ENCODE data around the gene OR10G3. TPM values are rescaled to one million over a fixed set of nuclear protein-coding genes. Genes with fewer than 3 reads are reported as not detected.

The OR10G3 gene
- total and polyA plus RNA-seq, 2 of the 13 experiments (the other 11 are each of a cell fraction or from before 2014, with no cell fraction given), result not detected

GRCh38 chr14:21528381-21529348, 51.2 kb downstream of the OR10G3 start (continued):
- no peak for TF ChIP-seq BCLAF1 (IDR thresholded peaks at IDR 0.05)
- TF ChIP-seq ZNF556 (CRISPR knock-in tag; IDR thresholded peaks at IDR 0.05; ENCODE audit: borderline replicate concordance), result peak; percentile 93
- no peak for TF ChIP-seq NBN (conservative IDR thresholded peaks at IDR 0.05)
- TF ChIP-seq RFXAP (CRISPR knock-in tag; IDR thresholded peaks at IDR 0.05; ENCODE audit: borderline replicate concordance), result peak; percentile 37; the same call in 1 of the 2 replicates
- no peak; the same call in 1 of the 2 replicates for TF ChIP-seq CEBPB (IDR thresholded peaks at IDR 0.05; ENCODE audit: borderline replicate concordance, low read depth, low read length)
- no peak for TF ChIP-seq TRIM22 (IDR thresholded peaks at IDR 0.05)
- TF ChIP-seq PCBP2 (optimal IDR thresholded peaks at IDR 0.05; ENCODE audit: low read depth, low read length, poor library complexity, severe bottlenecking), result no peak
- TF ChIP-seq BRD4 (CRISPR knock-in tag; IDR thresholded peaks at IDR 0.05), result peak; percentile 81; the same call in 1 of the 2 replicates
- TF ChIP-seq MAFK (conservative IDR thresholded peaks at IDR 0.05 in 1 of 2, IDR thresholded peaks at IDR 0.05 in 1 of 2; ENCODE audit: low read length in 2 of 2), result 0 out of 4 replicates have a peak, but pooled peaks of 1 of the 2 experiments have one; percentile 4
- no peak for TF ChIP-seq ZNF572 (CRISPR knock-in tag; IDR thresholded peaks at IDR 0.05)
- peak; percentile 91; the same call in 1 of the 2 replicates for TF ChIP-seq ZNF792 (CRISPR knock-in tag; IDR thresholded peaks at IDR 0.05)
- no peak for TF ChIP-seq DMTF1 (CRISPR knock-in tag; IDR thresholded peaks at IDR 0.05)
- TF ChIP-seq DRAP1 (CRISPR knock-in tag; IDR thresholded peaks at IDR 0.05), result peak; percentile 74
- peak; percentile 99 for TF ChIP-seq BCL6 (CRISPR knock-in tag; IDR thresholded peaks at IDR 0.05)
- 0 out of 2 replicates have a peak, but pooled peaks have one; percentile 40 for TF ChIP-seq KLF11 (CRISPR knock-in tag; IDR thresholded peaks at IDR 0.05)
- 0 out of 2 replicates have a peak, but pooled peaks have one; percentile 45 for TF ChIP-seq HINFP (CRISPR knock-in tag; IDR thresholded peaks at IDR 0.05; ENCODE audit: low read depth)
- peak; percentile 56; the same call in 1 of the 2 replicates for TF ChIP-seq RCOR2 (CRISPR knock-in tag; IDR thresholded peaks at IDR 0.05)
- TF ChIP-seq ZNF740 (CRISPR knock-in tag; IDR thresholded peaks at IDR 0.05), result 0 out of 2 replicates have a peak, but pooled peaks have one; percentile 19

Measured in HepG2 (cell line).